Trophoblast cell (in vitro differentiated cells and primary cell): Measurements from ENCODE around the gene DIAPH2.
"Not testable (repeated sequence)": the region's sequence is repeated elsewhere in the genome, so short reads cannot be mapped to it uniquely, and the experiment has no call there.

Experiments
- DNase-seq, 2 donors: peaks; one replicate each; pipeline ENCODE4 v3.0.0-alpha.2; 2016
- H2AFZ ChIP-seq: 2 replicates; pipeline ENCODE4 v1.6.1; 2013; ENCODE audit warnings: low read length, moderate library complexity, mild to moderate bottlenecking; ENCODE audit not compliant: insufficient read depth, poor library complexity
- H2AK5ac ChIP-seq: 2 replicates; pipeline ENCODE4 v1.6.1; 2013; ENCODE audit warnings: mild to moderate bottlenecking, low read length
- H2BK120ac ChIP-seq: 2 replicates; pipeline ENCODE4 v1.6.1; 2013; ENCODE audit warnings: low read length, mild to moderate bottlenecking, moderate library complexity; ENCODE audit not compliant: insufficient read depth, poor library complexity
- H2BK12ac ChIP-seq: 2 replicates; pipeline ENCODE4 v1.6.1; 2013; ENCODE audit warnings: mild to moderate bottlenecking, low read length, moderate library complexity
- H2BK5ac ChIP-seq: 2 replicates; pipeline ENCODE4 v1.6.1; 2013; ENCODE audit warnings: low read length, low read depth, moderate library complexity, mild to moderate bottlenecking; ENCODE audit not compliant: poor library complexity
- H3K14ac ChIP-seq: 2 replicates; pipeline ENCODE4 v1.6.1; 2013; ENCODE audit warnings: mild to moderate bottlenecking, low read length
- H3K18ac ChIP-seq: 2 replicates; pipeline ENCODE4 v1.6.1; 2013; ENCODE audit warnings: mild to moderate bottlenecking, low read length
- H3K23ac ChIP-seq: 2 replicates; pipeline ENCODE4 v1.6.1; 2013; ENCODE audit warnings: low read length
- H3K27ac ChIP-seq: 2 replicates; pipeline ENCODE4 v1.5.1; 2013; ENCODE audit warnings: low read depth, mild to moderate bottlenecking, inconsistent platforms, low read length, moderate library complexity
- H3K27me3 ChIP-seq: 2 replicates; pipeline ENCODE4 v1.6.1; 2013; ENCODE audit warnings: inconsistent platforms, mild to moderate bottlenecking, low read length, moderate library complexity; ENCODE audit not compliant: insufficient read depth
- H3K36me3 ChIP-seq, 2 experiments: 1 replicate in 1 of 2; 2 replicates in 1 of 2; pipeline ENCODE4 v1.6.1; 2013; ENCODE audit warnings: low read length in 2 of 2, mild to moderate bottlenecking in 2 of 2, moderate library complexity in 1 of 2; ENCODE audit not compliant: insufficient read depth in 2 of 2, control insufficient read depth in 1 of 2
- H3K4ac ChIP-seq: 2 replicates; pipeline ENCODE4 v1.6.1; 2013; ENCODE audit warnings: low read depth, mild to moderate bottlenecking, low read length, moderate library complexity
- H3K4me1 ChIP-seq, 2 experiments: 1 replicate in 1 of 2; 2 replicates in 1 of 2; pipeline ENCODE4 v1.6.1; 2013; ENCODE audit warnings: low read length in 2 of 2, mild to moderate bottlenecking in 2 of 2, moderate library complexity in 1 of 2; ENCODE audit not compliant: insufficient read depth in 2 of 2, control insufficient read depth in 1 of 2
- H3K4me2 ChIP-seq: 2 replicates; pipeline ENCODE4 v1.6.1; 2013; ENCODE audit warnings: inconsistent platforms, mild to moderate bottlenecking, low read length, moderate library complexity
- H3K4me3 ChIP-seq: 2 replicates; pipeline ENCODE4 v1.5.1; 2013; ENCODE audit warnings: mild to moderate bottlenecking, low read depth, low read length, inconsistent platforms
- H3K79me1 ChIP-seq: one replicate; pipeline ENCODE4 v1.6.1; 2013; ENCODE audit warnings: low read length
- H3K79me2 ChIP-seq: 2 replicates; pipeline ENCODE4 v1.6.1; 2013; ENCODE audit warnings: low read length, mild to moderate bottlenecking; ENCODE audit not compliant: control insufficient read depth, insufficient read depth, poor library complexity
- H3K9ac ChIP-seq: 2 replicates; pipeline ENCODE4 v1.6.1; 2013; ENCODE audit warnings: mild to moderate bottlenecking, low read length
- H3K9me3 ChIP-seq: 2 replicates; pipeline ENCODE4 v1.6.1; 2013; ENCODE audit warnings: low read depth, mild to moderate bottlenecking, control low read depth, inconsistent platforms, low read length; ENCODE audit not compliant: insufficient read depth
- H4K12ac ChIP-seq: 2 replicates; pipeline ENCODE4 v1.6.1; 2013; ENCODE audit warnings: low read depth, mild to moderate bottlenecking, low read length, moderate library complexity
- H4K8ac ChIP-seq: 2 replicates; pipeline ENCODE4 v1.6.1; 2013; ENCODE audit warnings: low read depth, mild to moderate bottlenecking, low read length, moderate library complexity
- H4K91ac ChIP-seq: one replicate; pipeline ENCODE4 v1.6.1; 2013; ENCODE audit warnings: low read depth, mild to moderate bottlenecking, low read length, moderate library complexity
- WGBS: extraction: QIAGEN DNeasy Blood & Tissue Kit; methylation state at CpG from one replicate; pipeline ENCODE4 v1.1.7; 2013; ENCODE audit warnings: missing lambda C conversion rate; ENCODE audit not compliant: insufficient read length, insufficient coverage; ENCODE audit errors: extremely low coverage; 5-methylcytosine and 5-hydroxymethylcytosine counted together

The DIAPH2 gene

GRCh38 chrX:96837808-96838207 is 153.2 kb downstream of the DIAPH2 start:
- Histone ChIP-seq H3K14ac (no peak overlapping the region), H3K79me2 (no peaks in the 10 kb centered on the region), H4K12ac (no peak overlapping the region), H3K27me3 (no peaks in the 10 kb centered on the region), H3K18ac (no peak overlapping the region), H2AFZ (no peak overlapping the region), H2BK5ac (no peak overlapping the region), H2BK120ac (no peak overlapping the region), H3K4me2 (no peak overlapping the region), H3K4ac (no peak overlapping the region), H3K9me3 (no peaks in the 10 kb centered on the region), H4K8ac (no peak overlapping the region), H3K27ac (no peak overlapping the region), H3K23ac (no peak overlapping the region), H3K4me1 (no peaks in the 10 kb centered on the region), H3K4me3 (no peak overlapping the region), H4K91ac (no peak overlapping the region), H3K79me1 (no peaks in the 10 kb centered on the region), H3K9ac (no peak overlapping the region), H2BK12ac (no peak overlapping the region), H3K36me3 (no peaks in the 10 kb centered on the region), H2AK5ac (no peak overlapping the region)
- no CpG with 5 or more reads among the region's 3 CpGs for WGBS
- peak in 1 of 2 donors; percentile 58 for DNase-seq

DNA sequence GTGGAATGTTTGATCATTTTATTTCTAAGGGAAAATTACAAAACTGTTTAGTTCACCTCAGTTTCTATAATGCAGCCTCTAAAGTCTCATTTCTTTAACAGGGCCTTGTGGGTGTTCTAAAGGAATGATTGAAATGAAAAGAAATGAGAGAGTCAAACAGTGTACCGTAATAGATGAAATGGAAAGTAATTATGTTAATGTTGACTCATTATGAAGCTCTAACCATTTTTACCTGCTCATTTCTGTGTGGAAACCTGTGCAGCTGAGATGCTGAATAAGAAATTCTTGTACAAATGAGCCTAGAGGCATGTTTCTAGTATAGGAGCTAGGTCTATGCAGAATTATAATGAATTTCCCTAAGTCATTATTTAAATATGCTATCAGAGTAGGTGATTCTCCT is 153.9 kb downstream of the DIAPH2 start:
- no peak overlapping the region for H2BK12ac ChIP-seq
- no peaks in the 10 kb centered on the region for H3K79me2 ChIP-seq
- H3K4me3 ChIP-seq: no peak overlapping the region
- H3K36me3 ChIP-seq: no peaks in the 10 kb centered on the region
- H2AK5ac ChIP-seq: no peak overlapping the region
- H3K23ac ChIP-seq: no peak overlapping the region
- no peak overlapping the region for H3K4ac ChIP-seq
- no peak overlapping the region for H3K9ac ChIP-seq
- no peak overlapping the region for H3K18ac ChIP-seq
- H3K27me3 ChIP-seq: no peaks in the 10 kb centered on the region
- WGBS: no CpG with 5 or more reads among the region's 1 CpG
- H3K4me2 ChIP-seq: no peak overlapping the region
- no peaks in the 10 kb centered on the region for H3K9me3 ChIP-seq
- H4K8ac ChIP-seq: no peak overlapping the region
- no peak overlapping the region for H3K27ac ChIP-seq
- no peaks in the 10 kb centered on the region for H3K4me1 ChIP-seq
- no peak overlapping the region for H2BK120ac ChIP-seq
- H4K12ac ChIP-seq: no peak overlapping the region
- H3K79me1 ChIP-seq: no peaks in the 10 kb centered on the region
- no peak overlapping the region for H2BK5ac ChIP-seq
- no peak overlapping the region for H4K91ac ChIP-seq
- H3K14ac ChIP-seq: no peak overlapping the region
- no peak overlapping the region for H2AFZ ChIP-seq
- no peak for DNase-seq

- Histone ChIP-seq H2AFZ (no peak overlapping the region), H4K91ac (no peak overlapping the region), H3K18ac (no peak overlapping the region), H3K9me3 (no peaks in the 10 kb centered on the region), H3K9ac (no peak overlapping the region), H2AK5ac (no peak overlapping the region), H3K4me2 (no peak overlapping the region), H3K4me1 (no peaks in the 10 kb centered on the region), H3K4ac (no peak overlapping the region), H3K14ac (no peak overlapping the region), H3K27me3 (no peaks in the 10 kb centered on the region), H3K23ac (no peak overlapping the region), H4K8ac (no peak overlapping the region), H2BK120ac (no peak overlapping the region), H2BK12ac (no peak overlapping the region), H4K12ac (no peak overlapping the region), H3K36me3 (no peaks in the 10 kb centered on the region), H3K79me1 (no peaks in the 10 kb centered on the region), H2BK5ac (no peak overlapping the region), H3K27ac (no peak overlapping the region), H3K79me2 (no peaks in the 10 kb centered on the region), H3K4me3 (no peak overlapping the region)
- no peak for DNase-seq
- no CpG with 5 or more reads among the region's 1 CpG for WGBS
These were observed 156.7 kb downstream of the DIAPH2 start for GRCh38 chrX:96841325-96841724.

DNA sequence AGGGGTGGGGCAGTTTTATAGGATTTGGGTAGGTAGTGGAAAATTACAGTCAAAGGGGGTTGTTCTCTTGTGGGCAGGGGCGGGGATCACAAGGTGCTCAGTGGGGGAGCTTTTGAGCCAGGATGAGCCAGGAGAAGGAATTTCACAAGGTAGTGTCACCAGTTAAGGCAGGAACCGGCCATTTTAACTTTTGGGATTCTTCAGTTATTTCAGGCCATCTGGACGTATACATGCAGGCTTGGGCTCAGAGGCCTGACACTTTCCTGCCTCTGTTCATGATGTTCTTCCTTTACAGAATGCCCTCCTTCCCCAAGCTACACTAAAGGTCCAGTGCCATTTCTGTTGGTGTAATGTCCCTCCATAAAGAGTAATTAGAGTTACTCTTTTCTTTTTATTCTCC is 157.2 kb downstream of the DIAPH2 start:
- H2BK120ac ChIP-seq, H2BK5ac ChIP-seq, DNase-seq, H3K4me1 ChIP-seq, H2AK5ac ChIP-seq, H3K4me3 ChIP-seq, H4K91ac ChIP-seq, H3K14ac ChIP-seq, H3K27me3 ChIP-seq, H3K18ac ChIP-seq, H3K9ac ChIP-seq, H4K12ac ChIP-seq, H4K8ac ChIP-seq, H2AFZ ChIP-seq, H3K79me1 ChIP-seq, H3K4me2 ChIP-seq, H3K23ac ChIP-seq, H3K36me3 ChIP-seq, H3K79me2 ChIP-seq, H2BK12ac ChIP-seq, H3K27ac ChIP-seq, H3K4ac ChIP-seq, H3K9me3 ChIP-seq: not testable (repeated sequence)
- no CpG with 5 or more reads among the region's 3 CpGs for WGBS
